Stimulated activated CD4-positive, alpha-beta T cell treated with anti-CD3 and anti-CD28 coated beads, Interleukin-4, amount 100 ng/mL, for 48 hours (primary cell): ENCODE results near the gene ABCF3.

Experiments used
- DNase-seq, 2 donors: peaks; one replicate each; pipeline ENCODE4 v3.0.0-alpha.2; 2020; ENCODE audit warnings: low read depth in 2 of 2

Gene ABCF3

GRCh38 chr3:184230603-184231528 is 44.9 kb downstream of the ABCF3 start:
- DNase-seq, result no peak

- DNase-seq, result no peak
These were observed 45.7 kb downstream of the ABCF3 start for GRCh38 chr3:184231671-184232070.

- DNase-seq, result no peak
These were observed 47.3 kb downstream of the ABCF3 start for GRCh38 chr3:184233127-184233843.

GRCh38 chr3:184234224-184234623 is 48.2 kb downstream of the ABCF3 start:
- no peak for DNase-seq

- no peak for DNase-seq
These were observed 48.8 kb downstream of the ABCF3 start for GRCh38 chr3:184234671-184235380.

GRCh38 chr3:184235381-184236032 is 49.5 kb downstream of the ABCF3 start:
- DNase-seq, result no peak

GRCh38 chr3:184236033-184236410 is 50.0 kb downstream of the ABCF3 start:
- no peak for DNase-seq

GRCh38 chr3:184236636-184237035 is 50.6 kb downstream of the ABCF3 start:
- DNase-seq, result no peak

GRCh38 chr3:184237211-184237610 is 51.2 kb downstream of the ABCF3 start:
- DNase-seq, result no peak

GRCh38 chr3:184237807-184238206 is 51.8 kb downstream of the ABCF3 start:
- DNase-seq, result no peak

GRCh38 chr3:184238246-184238818 is 52.3 kb downstream of the ABCF3 start:
- no peak for DNase-seq

- DNase-seq, result no peak
These were observed 53.2 kb downstream of the ABCF3 start for GRCh38 chr3:184239221-184239620.

GRCh38 chr3:184239708-184240107 is 53.7 kb downstream of the ABCF3 start:
- DNase-seq, result no peak

GRCh38 chr3:184240384-184241140 is 54.6 kb downstream of the ABCF3 start:
- DNase-seq, result no peak

- DNase-seq, result no peak
These were observed 55.1 kb downstream of the ABCF3 start for GRCh38 chr3:184241141-184241446.

GRCh38 chr3:184241447-184242296 is 55.7 kb downstream of the ABCF3 start:
- DNase-seq, result no peak

GRCh38 chr3:184242297-184242685 is 56.3 kb downstream of the ABCF3 start:
- DNase-seq, result no peak
